Thymus (tissue), 11 donors: ENCODE measurements around the gene MTURN. TPM values are rescaled to one million over a fixed set of nuclear protein-coding genes. Genes with fewer than 3 reads are reported as not detected.
"Not testable (repeated sequence)": the region's sequence is repeated elsewhere in the genome, so short reads cannot be mapped to it uniquely, and the experiment has no call there.

Experiments
- DNase-seq, 9 donors: peaks; one replicate each; pipeline ENCODE4 v3.0.0-alpha.2; 2013; ENCODE audit warnings: low spot score in 9 of 9, low read depth in 6 of 9, missing footprints in 1 of 9
- H3K27ac ChIP-seq, 2 donors: one replicate each; pipeline ENCODE4 v1.5.1; 2013; ENCODE audit warnings: control low read depth in 1 of 2, low read depth in 1 of 2, low read length in 1 of 2, mild to moderate bottlenecking in 1 of 2, moderate library complexity in 1 of 2
- H3K27me3 ChIP-seq, 2 donors: one replicate each; pipeline ENCODE4 v1.5.1; 2013; ENCODE audit warnings: low read length in 1 of 2; ENCODE audit not compliant: control insufficient read depth in 2 of 2, insufficient read depth in 1 of 2
- H3K36me3 ChIP-seq, 2 donors: one replicate each; pipeline ENCODE4 v1.5.1; 2013; ENCODE audit warnings: low read length in 1 of 2, mild to moderate bottlenecking in 1 of 2, moderate library complexity in 1 of 2; ENCODE audit not compliant: control insufficient read depth in 2 of 2, insufficient read depth in 2 of 2
- H3K4me1 ChIP-seq, 2 donors: one replicate each; pipeline ENCODE4 v1.5.1; 2013; ENCODE audit warnings: low read length in 2 of 2; ENCODE audit not compliant: control insufficient read depth in 2 of 2, insufficient read depth in 2 of 2
- H3K4me3 ChIP-seq, 2 donors: one replicate each; pipeline ENCODE4 v1.5.1; 2013; ENCODE audit warnings: low read length in 2 of 2, control low read depth in 1 of 2, mild to moderate bottlenecking in 1 of 2
- H3K9me3 ChIP-seq, 2 donors: one replicate each; pipeline ENCODE4 v1.5.1; 2013; ENCODE audit warnings: low read length in 1 of 2, mild to moderate bottlenecking in 1 of 2; ENCODE audit not compliant: control insufficient read depth in 2 of 2, insufficient read depth in 1 of 2
- WGBS: extraction: QIAGEN DNeasy Blood & Tissue Kit; methylation state at CpG from one replicate; pipeline ENCODE4 v1.1.7; 2013; 5-methylcytosine and 5-hydroxymethylcytosine counted together
- polyA plus RNA-seq: library from polyadenylated mRNA; stranded (reverse); fragments of 200-250 nt; gene quantifications from one replicate; pipeline ENCODE4 v1.2.3, GENCODE V29; 2013
- total RNA-seq: library from RNA; stranded (reverse); fragments of 120-200 nt; gene quantifications from one replicate; pipeline ENCODE4 v1.2.4, GENCODE V29; 2013
- donor health status: healthy.

The MTURN gene
- total and polyA plus RNA-seq, 2 donors: 6.4 to 18.9 TPM

DNA sequence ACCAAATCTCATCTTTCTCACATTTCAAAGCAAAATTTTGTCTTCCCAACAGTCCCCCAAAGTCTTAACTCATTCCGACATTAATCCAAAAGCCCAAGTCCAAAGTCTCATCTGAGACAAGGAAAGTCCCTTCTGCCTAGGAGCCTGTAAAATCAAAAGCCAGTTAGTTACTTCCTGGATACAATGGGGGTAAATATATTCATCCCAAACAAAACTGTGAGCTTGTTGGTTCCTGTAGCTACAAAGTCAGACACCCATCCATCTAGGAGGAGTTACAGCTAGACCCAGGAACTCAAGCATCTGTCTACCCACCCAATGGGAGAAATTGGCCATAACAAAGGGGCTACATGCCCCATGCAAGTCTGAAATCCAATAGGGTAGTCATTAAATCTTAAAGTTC, 51.9 kb downstream of the MTURN start:
- no peak for DNase-seq
- Histone ChIP-seq H3K27me3 (no peaks in the 10 kb centered on the region), H3K4me1 (no peaks in the 10 kb centered on the region), H3K36me3 (no peaks in the 10 kb centered on the region), H3K27ac (no peak overlapping the region), H3K4me3 (no peak overlapping the region), H3K9me3 (peaks cover 0 to 16% of the 10 kb centered on the region in 2 donors)
- 100% methylated on average over 1 of the region's 1 CpG for WGBS

DNA sequence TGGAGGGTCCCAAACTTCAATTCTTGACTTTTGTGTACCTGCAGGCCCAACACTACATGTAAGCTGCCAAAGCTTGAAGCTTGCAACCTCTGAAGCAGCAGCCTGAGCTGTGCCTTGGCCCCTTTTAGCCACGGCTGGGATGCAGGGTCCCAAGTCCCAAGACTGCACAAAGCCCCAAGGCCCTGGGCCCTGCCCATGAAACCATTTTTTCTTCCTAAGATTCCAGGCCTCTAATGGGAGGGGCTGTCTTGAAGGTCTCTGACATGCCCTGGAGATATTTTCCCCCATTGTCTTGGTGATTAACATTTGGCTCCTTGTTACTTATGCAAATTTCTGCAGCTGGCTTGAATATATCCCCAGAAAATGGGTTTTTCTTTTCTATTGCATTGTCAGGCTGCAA, 52.7 kb downstream of the MTURN start:
- Histone ChIP-seq H3K27me3 (no peaks in the 10 kb centered on the region), H3K36me3 (no peaks in the 10 kb centered on the region), H3K27ac (no peak overlapping the region), H3K4me1 (no peaks in the 10 kb centered on the region), H3K4me3 (no peak overlapping the region), H3K9me3 (peaks cover 0 to 16% of the 10 kb centered on the region in 2 donors)
- DNase-seq: no peak
- WGBS: 98% methylated on average over 1 of the region's 1 CpG

DNA sequence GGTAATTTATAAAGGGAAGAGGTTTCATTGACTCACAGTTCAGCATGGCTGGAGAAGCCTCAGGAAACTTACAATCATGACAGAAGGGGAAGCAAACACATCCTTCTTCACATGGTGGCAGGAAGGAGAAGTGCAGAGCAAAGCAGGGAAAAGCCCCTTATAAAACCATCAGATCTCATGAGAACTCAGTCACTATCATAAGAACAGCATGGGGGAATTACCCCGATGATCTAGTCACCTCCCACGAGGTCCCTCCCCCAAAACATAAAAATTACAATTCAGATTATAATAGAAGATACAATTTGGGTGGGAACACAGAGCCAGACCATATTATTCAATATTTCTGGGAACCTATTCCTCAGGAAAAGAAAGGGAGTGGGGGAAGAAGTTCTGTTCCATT, 53.6 kb downstream of the MTURN start:
- H3K4me3 ChIP-seq, H3K27ac ChIP-seq, DNase-seq, H3K27me3 ChIP-seq, H3K36me3 ChIP-seq, H3K4me1 ChIP-seq: not testable (repeated sequence)
- peaks cover 0 to 16% of the 10 kb centered on the region in 2 donors for H3K9me3 ChIP-seq
- 93% methylated on average over 2 of the region's 2 CpGs for WGBS

DNA sequence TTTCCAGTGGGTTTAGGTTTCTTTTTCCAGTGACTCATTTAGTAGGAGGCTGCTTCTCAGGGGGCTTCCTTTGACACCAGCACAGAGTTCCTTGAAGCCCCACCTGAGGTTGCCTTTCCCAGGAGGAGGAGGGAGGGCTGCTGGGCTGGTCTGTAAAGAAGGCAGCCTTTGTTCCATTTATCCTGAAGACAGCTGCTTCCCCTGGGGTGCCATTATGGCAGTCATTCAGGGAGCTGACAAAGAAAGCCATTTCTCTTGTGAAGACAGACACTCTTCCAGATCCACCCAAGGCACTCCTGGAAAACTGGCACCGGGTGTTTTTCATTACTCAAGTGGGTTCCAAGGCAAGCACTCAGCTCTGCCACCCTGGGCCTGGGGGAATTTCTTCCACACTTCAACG, 54.0 kb downstream of the MTURN start:
- Histone ChIP-seq H3K4me1 (no peaks in the 10 kb centered on the region), H3K4me3 (no peak overlapping the region), H3K27me3 (no peaks in the 10 kb centered on the region), H3K9me3 (peaks cover 0 to 16% of the 10 kb centered on the region in 2 donors), H3K27ac (no peak overlapping the region), H3K36me3 (no peaks in the 10 kb centered on the region)
- WGBS: 98% methylated on average over 2 of the region's 2 CpGs
- no peak for DNase-seq

DNA sequence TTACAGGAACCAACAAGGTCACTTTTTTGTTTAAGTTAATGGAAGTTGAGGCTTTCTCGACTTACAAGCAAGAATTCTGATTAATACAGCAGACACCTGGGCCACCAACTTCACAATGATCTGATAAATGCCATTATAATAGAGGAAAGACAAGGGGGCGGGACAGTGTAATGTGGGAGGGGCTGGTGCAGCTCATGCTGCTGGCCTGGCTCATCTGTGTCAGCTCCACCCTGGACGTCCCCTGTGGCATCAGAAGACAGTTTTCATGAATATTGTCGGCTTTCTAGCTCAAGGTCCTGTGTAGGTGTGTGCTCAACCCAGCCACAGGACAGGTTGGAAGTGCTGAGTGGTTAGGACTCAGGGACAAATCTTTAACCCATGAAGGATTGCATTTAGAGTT, 57.0 kb downstream of the MTURN start:
- H3K27ac ChIP-seq: no peak overlapping the region
- 97% methylated on average over 4 of the region's 4 CpGs for whole genome bisulfite sequencing

DNA sequence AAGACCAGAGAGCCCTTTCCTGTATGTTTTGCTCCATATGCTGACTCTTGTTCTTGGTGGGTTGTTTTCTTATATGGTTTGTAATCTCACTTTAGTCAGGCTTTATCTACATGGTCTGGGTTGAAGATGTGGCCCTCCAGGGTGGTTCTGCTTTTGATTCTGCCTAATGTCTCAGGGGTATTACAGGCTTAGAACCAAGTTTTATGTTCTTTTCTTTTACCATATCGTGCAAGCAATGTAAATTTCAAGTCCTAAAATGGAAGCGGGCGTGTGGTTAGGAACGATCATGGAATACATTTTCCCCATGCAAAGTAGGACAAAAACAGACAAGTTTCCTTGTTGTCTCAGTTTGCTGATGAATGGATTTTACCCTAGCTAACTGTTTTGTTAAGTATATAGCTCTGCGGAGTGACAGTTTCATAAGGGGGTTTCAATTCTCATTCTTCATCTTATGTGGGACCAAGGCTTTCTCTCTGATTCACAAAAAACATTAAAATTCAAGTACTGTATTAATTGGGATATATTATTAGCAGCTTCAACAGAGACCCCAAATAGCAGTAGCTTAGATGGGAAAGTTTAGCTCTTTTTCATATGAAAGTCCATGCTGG, 58.7 kb downstream of the MTURN start:
- peaks cover 2 to 32% of the 10 kb centered on the region in 2 donors for H3K9me3 ChIP-seq
- H3K36me3 ChIP-seq: no peaks in the 10 kb centered on the region
- no peak overlapping the region for H3K4me3 ChIP-seq
- no peak for DNase-seq
- no peaks in the 10 kb centered on the region for H3K27me3 ChIP-seq
- WGBS: 98% methylated on average over 5 of the region's 5 CpGs
- no peak overlapping the region for H3K27ac ChIP-seq
- H3K4me1 ChIP-seq: no peaks in the 10 kb centered on the region

More for the DNA sequence above, 57.0 kb downstream of the MTURN start:
- Histone ChIP-seq H3K36me3 (no peaks in the 10 kb centered on the region), H3K27me3 (no peaks in the 10 kb centered on the region), H3K9me3 (peaks cover 2 to 32% of the 10 kb centered on the region in 2 donors), H3K4me3 (no peak overlapping the region), H3K4me1 (no peaks in the 10 kb centered on the region)
- DNase-seq: no peak

DNA sequence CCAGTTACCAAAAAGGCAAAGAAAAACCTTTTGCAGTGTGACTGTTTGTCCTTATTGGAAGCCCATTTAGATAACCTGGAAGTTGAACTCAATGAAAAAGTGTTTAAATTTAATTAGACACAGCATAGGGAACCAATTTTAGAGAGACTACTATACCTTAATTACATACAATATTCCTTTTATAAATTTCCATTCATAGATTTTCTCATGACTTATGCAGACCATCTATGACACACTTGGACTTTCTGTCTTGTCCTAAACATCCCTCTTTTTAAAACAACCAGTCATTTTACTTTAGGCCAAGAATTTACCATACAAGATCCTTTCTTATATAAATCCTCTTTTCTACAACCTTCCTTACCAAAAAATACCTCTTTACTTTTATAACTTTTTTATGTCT, 61.6 kb downstream of the MTURN start:
- H3K27me3 ChIP-seq: no peaks in the 10 kb centered on the region
- H3K27ac ChIP-seq: no peak overlapping the region
- H3K36me3 ChIP-seq: no peaks in the 10 kb centered on the region
- no peaks in the 10 kb centered on the region for H3K4me1 ChIP-seq
- H3K4me3 ChIP-seq: no peak overlapping the region
- no peak for DNase-seq
- peaks cover 2 to 25% of the 10 kb centered on the region in 2 donors for H3K9me3 ChIP-seq

DNA sequence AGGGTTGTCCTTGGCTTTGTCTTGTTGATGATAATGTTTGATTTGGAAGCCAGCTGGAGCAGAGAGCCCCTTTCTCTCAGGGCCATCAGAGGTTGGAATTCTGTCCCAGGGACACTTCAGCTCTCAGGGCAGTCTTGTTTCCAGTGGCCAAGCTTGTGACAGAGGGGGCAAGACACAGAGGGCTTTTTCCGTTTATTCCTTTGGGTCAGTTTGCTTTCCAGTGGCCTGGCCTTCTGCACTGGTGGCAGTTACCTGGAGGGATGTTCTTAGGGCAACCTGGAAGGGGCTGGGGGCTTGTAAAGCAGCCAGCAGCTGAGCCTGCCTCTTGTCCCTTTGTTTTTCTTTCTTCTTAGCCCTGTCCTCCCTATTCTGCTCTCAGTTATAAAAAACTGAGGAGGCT, 62.7 kb downstream of the MTURN start:
- Histone ChIP-seq H3K36me3 (no peaks in the 10 kb centered on the region), H3K4me3 (no peak overlapping the region), H3K9me3 (peaks cover 2 to 24% of the 10 kb centered on the region in 2 donors), H3K27ac (no peak overlapping the region), H3K27me3 (no peaks in the 10 kb centered on the region), H3K4me1 (no peaks in the 10 kb centered on the region)
- no peak for DNase-seq
- 100% methylated on average over 1 of the region's 1 CpG for WGBS

DNA sequence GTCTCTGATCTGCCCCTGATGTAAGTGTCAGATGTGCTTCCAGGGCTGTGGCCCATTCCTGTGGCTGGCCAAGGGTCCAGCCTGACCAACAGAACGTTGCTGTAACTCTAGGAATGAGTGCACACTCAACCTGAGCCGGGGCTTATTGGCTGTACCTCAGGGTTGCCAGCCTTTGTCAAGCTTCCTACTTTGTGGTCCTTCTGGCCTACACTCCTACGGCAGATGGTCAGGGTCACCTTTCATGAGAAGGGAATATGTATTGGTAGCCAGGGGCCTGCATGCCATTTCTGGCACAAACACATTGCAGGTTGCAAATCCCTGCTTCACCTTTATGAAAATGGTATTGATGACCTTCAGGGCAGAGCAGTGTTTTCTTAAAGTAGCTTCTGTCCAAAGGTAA, 64.5 kb downstream of the MTURN start:
- no peak overlapping the region for H3K27ac ChIP-seq
- no peak overlapping the region for H3K4me3 ChIP-seq
- no peak for DNase-seq
- H3K9me3 ChIP-seq: peaks cover 2 to 24% of the 10 kb centered on the region in 2 donors
- H3K36me3 ChIP-seq: no peaks in the 10 kb centered on the region
- no peaks in the 10 kb centered on the region for H3K27me3 ChIP-seq
- H3K4me1 ChIP-seq: no peaks in the 10 kb centered on the region
- WGBS: 96% methylated on average over 3 of the region's 3 CpGs
